ENCODE results near the gene HIRA. TPM values are rescaled to one million over a fixed set of nuclear protein-coding genes. Genes with fewer than 3 reads are reported as not detected.
A peak's percentile ranks its signal among the peaks of the same experiment; 100 is the strongest.

HIRA gene
- total RNA-seq, 2 experiments from 2014 or later = 45.0 to 51.2 TPM

DNA sequence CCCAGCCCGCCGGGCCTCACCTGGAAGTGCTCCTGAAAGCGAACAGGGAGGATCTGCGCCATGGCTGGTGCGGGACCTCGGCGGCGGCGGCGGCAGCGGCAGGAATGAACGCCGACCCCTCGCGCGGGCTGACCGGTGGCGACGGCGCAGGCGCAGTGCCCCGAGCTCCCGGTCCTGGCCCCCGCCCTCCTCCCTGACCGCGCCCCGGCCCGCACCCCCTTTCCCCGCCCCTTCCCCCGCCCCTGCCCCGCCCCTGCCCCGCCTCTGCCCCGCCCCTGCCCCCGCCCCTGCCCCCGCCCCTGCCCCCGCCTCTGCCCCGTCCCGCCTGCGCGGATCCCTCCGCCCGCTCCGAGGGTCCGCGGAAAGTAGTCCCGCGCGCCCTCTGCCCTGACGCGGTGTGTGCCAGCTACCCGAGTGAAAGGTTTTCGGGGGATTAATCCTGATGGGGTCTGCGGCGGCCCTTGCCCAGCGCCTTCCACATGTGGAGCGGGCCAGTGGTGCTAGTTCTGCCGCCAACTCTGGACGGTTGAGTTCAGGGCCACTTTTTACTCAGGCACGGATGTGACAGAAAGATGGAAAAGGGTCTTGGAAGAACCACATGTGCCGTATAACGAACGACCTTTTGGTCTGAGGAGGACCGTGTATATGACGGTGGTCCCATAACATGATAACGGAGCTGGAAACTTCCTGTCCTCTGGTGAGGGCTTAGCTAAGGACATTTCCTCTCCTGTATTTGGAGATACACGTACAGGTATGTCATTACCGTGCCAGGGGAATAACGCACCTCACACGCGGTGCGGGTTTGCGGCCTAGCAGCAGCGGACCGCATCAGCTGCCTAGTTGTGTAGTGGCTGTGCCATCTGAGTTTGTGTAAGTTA lies 139.7 kb downstream of the HIRA start, which contains the start of gene CLTCL1:
TSS of gene CLTCL1 (minus strand) at position 140 of the 878 bp plus-strand sequence. CDS start at position 62, 78 bp downstream.
- Mint-ChIP-seq H3K27me3 (peaks cover 50% of the 10 kb centered on the region), H3K9me3 (no peaks in the 10 kb centered on the region), H3K4me3 (peak within 1 kb of the TSS; percentile 84), H3K27ac (peak within 1 kb of the TSS; percentile 81), H3K4me1 (peaks cover 27% of the 10 kb centered on the region), H3K36me3 (ENCODE audit: low read depth) (no peaks in the 10 kb centered on the region)
- ChIA-PET POLR2A (no interaction called here), CTCF (interaction anchor here (0.6 to 1.1 kb wide), 2 partner anchors 9 to 169 kb away, joined by 3 read pairs; no protein-coding TSS in a partner anchor)
- DNase-seq = peak; percentile 71

GRCh38 chr22:19291218-19291579 lies 140.3 kb downstream of the HIRA start:
- no peaks in the 10 kb centered on the region for H3K36me3 Mint-ChIP-seq (ENCODE audit: low read depth)
- peak; percentile 30 for DNase-seq
- H3K4me1 Mint-ChIP-seq = peaks cover 27% of the 10 kb centered on the region
- POLR2A ChIA-PET = no interaction called here
- no peak overlapping the region for H3K27ac Mint-ChIP-seq
- no peaks in the 10 kb centered on the region for H3K9me3 Mint-ChIP-seq
- CTCF ChIA-PET = no interaction called here
- H3K4me3 Mint-ChIP-seq = peak overlapping the region; percentile 72
- H3K27me3 Mint-ChIP-seq = peaks cover 55% of the 10 kb centered on the region

- POLR2A ChIA-PET = no interaction called here
- no peak for DNase-seq
- H3K27me3 Mint-ChIP-seq = peaks cover 54% of the 10 kb centered on the region
- H3K4me1 Mint-ChIP-seq = peaks cover 27% of the 10 kb centered on the region
- CTCF ChIA-PET = no interaction called here
- H3K27ac Mint-ChIP-seq = no peak overlapping the region
- no peaks in the 10 kb centered on the region for H3K9me3 Mint-ChIP-seq
- H3K36me3 Mint-ChIP-seq (ENCODE audit: low read depth) = no peaks in the 10 kb centered on the region
- H3K4me3 Mint-ChIP-seq = peak overlapping the region; percentile 72
These were observed 140.9 kb downstream of the HIRA start for GRCh38 chr22:19290400-19291217.

DNA sequence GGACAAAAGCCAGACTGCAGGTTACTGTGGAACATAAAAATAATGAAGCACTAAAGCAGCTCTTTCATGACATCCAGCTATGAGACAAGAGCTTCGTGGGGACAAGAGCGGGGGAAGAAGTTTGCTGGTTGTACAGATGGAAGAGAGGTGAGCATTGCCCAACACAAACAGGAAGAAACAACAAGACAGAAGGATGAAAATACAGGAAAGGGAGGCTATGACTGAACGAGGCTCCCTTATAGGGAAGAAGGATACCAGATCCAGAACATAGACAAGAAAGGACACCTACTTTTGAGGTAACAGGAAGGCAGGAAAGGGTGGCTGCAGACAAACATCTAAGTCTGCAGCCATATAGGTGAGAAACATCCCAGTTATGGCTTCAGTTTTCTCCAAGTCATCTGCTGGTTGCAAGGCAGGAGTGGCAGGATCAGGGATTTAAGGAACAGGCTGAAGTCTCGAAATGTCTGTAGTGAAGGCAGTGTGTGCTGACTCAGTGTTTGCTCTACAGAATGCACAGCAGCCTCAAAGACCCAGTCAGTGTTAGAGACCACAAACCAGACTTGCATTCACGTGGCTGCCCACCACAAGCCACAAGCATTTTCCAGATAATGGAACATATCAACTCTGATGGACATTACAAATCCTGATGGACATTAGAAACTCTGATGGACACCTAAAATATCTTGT lies 141.9 kb downstream of the HIRA start:
- Mint-ChIP-seq H3K27ac (no peak overlapping the region), H3K4me3 (no peak overlapping the region), H3K4me1 (peaks cover 27% of the 10 kb centered on the region), H3K27me3 (peaks cover 54% of the 10 kb centered on the region), H3K36me3 (ENCODE audit: low read depth) (no peaks in the 10 kb centered on the region), H3K9me3 (no peaks in the 10 kb centered on the region)
- no peak for DNase-seq
- ChIA-PET POLR2A (no interaction called here), CTCF (no interaction called here)

DNA sequence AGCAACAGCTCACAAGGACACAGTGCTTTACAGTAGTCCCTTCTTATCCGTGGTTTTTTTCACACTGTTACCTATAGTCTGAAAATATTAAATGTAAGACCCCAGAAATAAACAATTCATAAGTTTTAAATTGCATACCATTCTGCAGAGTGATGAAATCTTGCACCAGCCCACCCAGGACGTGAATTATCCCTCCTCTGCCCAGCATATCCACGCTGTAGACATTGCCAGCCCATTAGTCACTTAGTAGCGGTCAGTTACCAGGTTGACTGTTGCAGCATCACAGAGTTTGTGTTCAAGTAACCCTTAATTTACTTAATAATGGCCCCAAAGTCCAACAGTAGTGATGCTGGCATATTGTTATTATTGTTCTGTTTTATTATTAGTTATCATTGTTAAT lies 143.6 kb downstream of the HIRA start:
- H3K4me1 Mint-ChIP-seq = peaks cover 27% of the 10 kb centered on the region
- H3K36me3 Mint-ChIP-seq (ENCODE audit: low read depth) = no peaks in the 10 kb centered on the region
- no peak for DNase-seq
- POLR2A ChIA-PET = no interaction called here
- H3K27ac Mint-ChIP-seq = no peak overlapping the region
- H3K27me3 Mint-ChIP-seq = peaks cover 47% of the 10 kb centered on the region
- CTCF ChIA-PET = interaction anchor here (1.0 to 1.4 kb wide), 3 partner anchors 8 to 13 kb away, joined by 3 to 4 read pairs (median 3); no protein-coding TSS in a partner anchor
- H3K4me3 Mint-ChIP-seq = no peak overlapping the region
- H3K9me3 Mint-ChIP-seq = no peaks in the 10 kb centered on the region

GRCh38 chr22:19287076-19287707 lies 144.3 kb downstream of the HIRA start:
- Mint-ChIP-seq H3K9me3 (no peaks in the 10 kb centered on the region), H3K27me3 (peaks cover 47% of the 10 kb centered on the region), H3K36me3 (ENCODE audit: low read depth) (no peaks in the 10 kb centered on the region), H3K27ac (no peak overlapping the region), H3K4me1 (peaks cover 21% of the 10 kb centered on the region), H3K4me3 (no peak overlapping the region)
- ChIA-PET POLR2A (no interaction called here), CTCF (interaction anchor here (0.5 to 1.2 kb wide), 4 partner anchors 9 to 108 kb away, joined by 3 to 5 read pairs (median 3); partner anchors contain the start of gene SLC25A1)
- DNase-seq = no peak

GRCh38 chr22:19285831-19286230 lies 145.7 kb downstream of the HIRA start:
- Mint-ChIP-seq H3K36me3 (ENCODE audit: low read depth) (no peaks in the 10 kb centered on the region), H3K27me3 (peaks cover 44% of the 10 kb centered on the region), H3K4me3 (no peak overlapping the region), H3K27ac (no peak overlapping the region), H3K4me1 (peaks cover 15% of the 10 kb centered on the region), H3K9me3 (no peaks in the 10 kb centered on the region)
- CTCF ChIA-PET = interaction anchor here (0.6 to 1.1 kb wide), 2 partner anchors 40 to 107 kb away, joined by 3 to 5 read pairs; partner anchors contain the start of gene SLC25A1
- no peak for DNase-seq
- POLR2A ChIA-PET = interaction anchor here (0.6 kb wide), 1 partner anchor 192 kb away, joined by 9 read pairs; no protein-coding TSS in a partner anchor

Other genes with a start within 250 kb of the HIRA start
- gene CLTCL1, start 140.0 kb downstream of the HIRA start, total RNA-seq = under 1 TPM; 0.62 to 0.69 TPM
- gene MRPL40, start 812 bp upstream of the HIRA start, total RNA-seq = 10 to 100 TPM; 19.7 to 19.9 TPM
- gene C22orf39, start 16.0 kb upstream of the HIRA start, total RNA-seq = 10 to 100 TPM; 33.3 to 34.0 TPM
- 100 to 1,000 TPM in 1 of 2 experiments, 10 to 100 TPM in 1; 93.1 to 114 TPM for gene UFD1, start 47.5 kb upstream of the HIRA start, total RNA-seq
- gene CDC45, start 48.2 kb upstream of the HIRA start, total RNA-seq = 10 to 100 TPM; 59.5 to 65.7 TPM
- gene CLDN5, start 92.7 kb upstream of the HIRA start, total RNA-seq = under 1 TPM; 0.25 to 0.40 TPM